ENCODE measurements around the gene ZNF212.
"Not testable (repeated sequence)": the region's sequence is repeated elsewhere in the genome, so short reads cannot be mapped to it uniquely, and the experiment has no call there.

The ZNF212 gene

DNA sequence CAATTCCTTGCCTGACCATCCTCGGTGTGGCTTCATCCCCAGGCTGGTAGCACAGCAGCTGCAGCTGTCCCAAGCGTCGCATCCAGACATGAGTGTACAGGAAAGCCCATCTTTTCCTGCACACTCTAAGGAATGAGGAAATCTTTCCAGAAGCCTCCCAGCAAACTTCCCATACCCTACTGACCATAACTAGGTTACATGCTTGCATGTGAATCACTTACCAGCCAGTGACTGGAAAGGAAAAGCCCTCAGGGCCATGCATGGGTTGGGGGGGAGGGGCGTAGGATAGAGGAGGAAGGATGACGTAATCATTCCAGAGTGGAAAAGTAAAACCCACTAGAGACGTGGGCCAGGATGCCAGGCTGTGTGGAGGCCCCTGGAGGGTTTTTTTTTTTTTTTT is 18.9 kb upstream of the ZNF212 start:
- DNase-seq, result no peak

DNA sequence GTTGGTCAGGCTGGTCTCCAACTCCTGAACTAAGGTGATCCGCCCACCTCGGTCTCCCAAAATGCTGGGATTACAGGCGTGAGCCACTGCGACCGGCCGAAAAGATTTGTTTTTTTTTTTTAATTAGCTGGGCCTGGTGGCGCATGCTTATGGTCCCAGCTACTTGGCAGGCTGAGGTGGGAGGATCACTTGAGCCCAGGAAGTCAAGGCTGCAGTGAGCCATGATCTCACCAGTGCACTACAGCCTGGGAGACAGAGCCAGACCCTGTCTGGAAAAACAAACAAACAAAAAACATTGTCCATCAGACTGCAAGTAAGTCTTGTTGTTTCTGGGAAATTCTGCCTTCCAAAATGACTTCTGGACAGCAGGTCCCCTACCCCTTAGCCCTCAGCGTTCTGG is 16.3 kb upstream of the ZNF212 start:
- no peak for DNase-seq

DNA sequence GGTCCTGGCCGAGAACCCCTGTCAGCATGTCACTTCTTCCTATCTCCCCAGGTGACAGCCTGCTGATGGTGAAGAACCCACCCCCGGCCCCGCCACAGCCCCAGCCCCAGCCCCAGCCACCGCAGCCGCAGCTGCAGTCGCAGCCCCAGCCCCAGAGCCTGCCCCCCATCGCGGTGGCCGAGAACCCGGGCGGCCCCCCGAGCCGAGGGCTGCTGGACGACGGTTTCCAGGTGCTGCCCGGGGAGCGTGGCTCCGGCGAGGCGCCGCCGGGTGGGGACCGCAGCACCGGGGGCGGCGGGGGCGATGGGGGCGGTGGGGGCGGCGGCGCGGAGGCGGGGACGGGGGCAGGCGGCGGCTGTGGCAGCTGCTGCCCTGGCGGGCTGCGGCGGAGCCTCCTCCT is 15.7 kb upstream of the ZNF212 start:
- DNase-seq, result no peak

DNA sequence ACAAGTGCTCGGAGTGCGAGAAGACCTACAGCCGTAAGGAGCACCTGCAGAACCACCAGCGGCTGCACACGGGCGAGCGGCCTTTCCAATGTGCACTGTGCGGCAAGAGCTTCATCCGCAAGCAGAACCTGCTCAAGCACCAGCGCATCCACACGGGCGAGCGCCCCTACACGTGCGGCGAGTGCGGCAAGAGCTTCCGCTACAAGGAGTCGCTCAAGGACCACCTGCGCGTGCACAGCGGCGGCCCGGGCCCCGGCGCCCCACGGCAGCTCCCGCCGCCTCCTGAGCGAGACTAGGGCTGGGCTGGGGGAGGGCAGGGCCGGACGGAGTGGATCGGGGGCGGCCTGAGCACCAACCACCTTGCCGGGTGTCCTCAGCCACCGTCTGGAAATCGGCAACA is 15.1 kb upstream of the ZNF212 start:
- no peak for DNase-seq

DNA sequence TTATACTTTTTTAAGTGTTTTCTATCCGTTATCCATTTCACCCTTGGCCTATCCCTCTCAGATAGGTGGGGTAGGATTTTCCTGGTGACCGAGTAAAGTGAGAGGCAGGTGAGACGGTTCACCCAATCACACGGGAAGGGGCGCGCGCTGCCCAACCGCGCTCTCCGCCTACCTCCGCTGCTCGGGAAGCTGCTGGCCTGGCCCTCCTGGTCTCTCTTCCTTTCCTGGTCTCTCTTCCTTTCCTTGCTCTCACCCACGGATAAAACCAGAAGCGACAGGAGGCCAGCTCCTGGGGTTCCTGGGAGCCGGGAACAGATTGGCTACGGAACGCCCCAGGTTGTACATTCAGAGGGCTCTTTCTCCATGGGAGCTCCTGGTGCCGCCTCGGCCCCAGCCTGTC is 14.3 kb upstream of the ZNF212 start:
- no peak for DNase-seq

DNA sequence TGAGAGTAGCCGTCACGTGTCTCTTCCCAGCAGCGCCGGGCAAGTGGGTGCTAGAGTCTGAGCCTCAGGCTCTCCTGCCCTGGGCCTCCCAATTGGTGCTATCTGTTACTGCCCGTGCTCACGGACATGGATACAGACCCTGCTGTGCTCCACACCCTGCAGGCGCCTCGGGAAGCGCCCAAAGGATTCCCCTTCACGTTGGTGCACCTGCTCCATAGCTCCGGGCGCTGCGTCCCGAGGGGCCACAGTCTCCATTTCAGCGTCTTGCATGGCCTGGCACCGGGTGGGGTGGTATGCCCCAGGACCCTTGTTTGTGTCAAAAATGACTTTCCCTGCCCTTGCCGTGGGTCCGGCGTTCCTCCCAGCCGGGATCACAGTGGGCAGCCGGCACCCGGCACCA is 13.8 kb upstream of the ZNF212 start:
- no peak for DNase-seq

DNA sequence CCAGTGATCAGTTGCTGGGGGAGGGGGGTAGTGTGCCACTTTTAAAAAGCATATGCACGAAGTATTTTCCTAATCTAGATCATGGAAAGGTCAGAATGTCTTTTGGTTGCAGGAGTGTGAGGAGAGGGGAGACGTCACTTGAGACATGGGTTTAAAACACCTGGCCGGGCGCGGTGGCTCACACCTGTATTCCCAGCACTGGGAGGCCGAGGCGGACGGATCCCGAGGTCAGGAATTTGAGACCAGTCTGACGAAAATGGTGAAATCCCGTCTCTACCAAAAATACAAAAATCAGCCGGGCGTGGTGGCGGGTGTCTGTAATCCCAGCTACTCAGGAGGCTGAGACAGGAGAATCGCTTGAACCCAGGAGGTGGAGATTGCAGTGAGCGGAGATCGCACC is 13.1 kb upstream of the ZNF212 start:
- not testable (repeated sequence) for DNase-seq

DNA sequence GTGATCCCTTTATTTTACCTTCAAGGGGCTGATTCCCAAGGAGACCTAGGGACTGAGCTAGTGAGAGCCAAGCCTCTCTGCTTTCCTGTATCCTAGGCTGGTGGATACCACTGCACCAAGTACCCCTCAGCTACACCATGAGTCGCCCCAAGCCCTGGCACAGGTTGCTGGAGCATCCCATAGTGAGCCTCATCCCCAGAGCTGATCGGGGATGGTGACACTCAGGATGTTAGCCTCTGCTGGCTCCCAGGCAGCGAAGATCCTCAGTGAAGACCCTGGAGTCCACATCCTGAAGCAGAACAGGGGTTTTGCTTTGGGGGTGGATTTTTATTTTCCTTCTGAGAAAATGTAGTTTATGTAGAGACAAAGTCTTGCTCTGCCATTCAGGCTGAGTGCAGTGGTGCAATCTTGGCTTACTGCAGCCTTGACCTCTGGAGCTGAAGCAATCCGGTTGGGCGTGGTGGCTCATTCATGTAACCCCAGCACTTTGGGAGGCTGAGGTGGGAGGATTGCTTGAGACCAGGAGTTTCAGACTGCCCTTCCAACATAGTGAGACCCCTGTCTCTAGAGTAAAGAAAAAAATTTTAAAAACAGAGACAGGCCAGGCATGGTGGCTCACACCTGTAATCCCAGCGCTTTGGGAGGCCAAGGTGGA is 12.5 kb upstream of the ZNF212 start:
- DNase-seq, result no peak

DNA sequence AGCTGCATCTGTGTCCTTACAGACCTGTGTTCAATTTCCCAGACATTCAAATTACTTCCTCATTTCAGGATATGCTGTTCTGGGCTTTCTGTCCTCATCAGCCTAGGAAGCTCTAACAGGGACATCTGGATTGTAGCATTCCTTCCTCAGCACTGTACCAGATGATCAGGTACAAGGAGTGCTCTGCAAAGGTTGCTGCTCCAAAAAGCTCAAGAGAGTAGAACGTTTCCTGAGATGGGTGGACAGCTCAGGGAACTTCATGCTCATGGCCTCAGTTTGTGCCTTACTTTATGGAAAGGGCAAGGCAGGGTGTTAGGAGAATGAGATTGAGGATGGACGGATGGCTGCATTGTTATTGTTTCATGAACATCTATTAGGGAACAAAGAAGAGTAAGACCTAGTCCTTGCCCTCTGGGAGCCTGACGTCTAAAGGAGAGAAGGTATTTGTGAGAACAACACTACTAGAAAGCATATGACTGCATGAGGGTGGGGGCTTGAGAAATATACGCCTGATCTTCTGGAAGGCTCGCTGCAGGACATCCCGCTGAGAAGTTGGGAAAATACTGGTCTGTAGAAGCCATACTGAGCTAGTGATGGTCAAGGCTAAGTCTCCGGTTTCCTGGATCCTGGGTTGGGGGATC is 10.5 kb upstream of the ZNF212 start:
- DNase-seq, result no peak

DNA sequence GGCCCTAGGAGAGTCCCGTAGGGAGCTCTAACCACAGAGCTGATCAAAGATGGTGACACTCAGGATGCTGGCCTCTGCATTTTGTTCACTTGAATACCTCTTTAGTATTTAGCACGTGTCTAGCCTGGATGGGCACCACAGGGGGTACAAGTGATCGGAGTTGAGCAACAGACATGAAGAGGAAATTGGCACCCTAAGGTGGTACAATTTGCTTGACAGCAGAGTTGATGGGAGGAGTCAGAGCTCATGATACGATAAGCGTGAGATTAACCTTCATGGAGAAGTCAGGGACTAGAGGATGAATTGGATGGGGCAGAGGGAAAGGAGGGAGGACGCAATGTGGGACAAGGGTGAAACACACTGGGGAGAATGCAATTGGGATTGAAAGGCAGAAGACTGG is 9.9 kb upstream of the ZNF212 start:
- DNase-seq, result no peak

DNA sequence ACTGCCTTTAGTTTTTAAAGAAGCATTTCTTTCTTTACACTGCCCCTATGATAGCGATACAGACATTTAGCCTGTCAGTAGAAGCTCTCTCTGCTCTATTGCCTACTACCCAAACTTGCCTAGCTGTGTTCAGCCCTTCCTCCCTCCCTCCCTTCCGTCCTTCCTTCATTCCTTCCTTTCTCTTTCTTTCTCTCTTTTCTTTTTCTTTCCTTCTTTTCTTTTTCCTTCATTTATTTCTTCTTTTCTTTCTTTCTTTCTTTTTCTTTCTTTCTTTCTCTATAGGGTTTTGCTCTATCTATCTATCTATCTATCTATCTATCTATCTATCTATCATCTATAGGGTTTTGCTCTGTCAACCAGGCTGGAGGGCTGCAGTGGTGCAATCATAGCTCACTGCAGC is 7.1 kb upstream of the ZNF212 start:
- no peak for DNase-seq

DNA sequence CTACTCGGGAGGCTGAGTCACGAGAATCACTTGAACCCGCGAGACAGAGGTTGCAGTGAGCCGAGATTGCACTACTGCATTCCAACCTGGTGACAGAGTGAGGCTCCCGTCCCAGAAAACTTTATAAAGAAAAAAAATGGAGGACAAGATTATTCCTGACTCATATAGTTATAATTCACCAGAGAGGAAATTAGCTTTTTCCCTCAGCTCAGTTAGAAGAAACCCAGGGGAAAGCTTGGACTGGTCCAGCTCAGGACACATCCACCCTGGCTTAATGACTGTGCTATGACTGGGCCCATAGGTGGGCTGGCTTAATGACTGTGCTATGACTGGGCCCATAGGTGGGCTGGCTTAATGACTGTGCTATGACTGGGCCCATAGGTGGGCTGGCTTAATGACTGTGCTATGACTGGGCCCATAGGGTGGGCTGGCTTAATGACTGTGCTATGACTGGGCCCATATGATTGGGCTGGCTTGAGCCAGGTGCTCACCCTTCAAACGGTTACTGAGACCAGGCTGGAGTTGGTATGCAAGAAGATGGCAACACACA is 5.7 kb upstream of the ZNF212 start:
- DNase-seq, result not testable (repeated sequence)

DNA sequence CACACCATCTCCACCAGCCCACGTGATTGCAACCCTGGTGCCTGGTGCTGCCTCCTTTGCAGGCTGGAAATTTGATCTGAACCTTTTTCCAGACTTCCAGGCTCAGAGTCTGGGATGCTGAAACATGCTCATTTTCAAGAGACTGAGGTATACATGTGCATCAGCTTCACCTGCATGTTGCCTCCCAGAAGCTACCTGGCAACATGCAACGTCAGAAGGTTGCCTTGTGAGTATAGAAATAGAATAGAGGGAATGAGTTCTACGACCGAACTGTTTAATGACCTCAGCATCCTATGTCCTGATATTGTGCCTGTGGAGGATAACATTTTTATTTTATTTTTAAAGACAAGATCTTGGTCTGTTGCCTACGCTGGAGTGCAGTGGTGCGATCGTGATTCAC is 1.9 kb upstream of the ZNF212 start:
- no peak for DNase-seq

DNA sequence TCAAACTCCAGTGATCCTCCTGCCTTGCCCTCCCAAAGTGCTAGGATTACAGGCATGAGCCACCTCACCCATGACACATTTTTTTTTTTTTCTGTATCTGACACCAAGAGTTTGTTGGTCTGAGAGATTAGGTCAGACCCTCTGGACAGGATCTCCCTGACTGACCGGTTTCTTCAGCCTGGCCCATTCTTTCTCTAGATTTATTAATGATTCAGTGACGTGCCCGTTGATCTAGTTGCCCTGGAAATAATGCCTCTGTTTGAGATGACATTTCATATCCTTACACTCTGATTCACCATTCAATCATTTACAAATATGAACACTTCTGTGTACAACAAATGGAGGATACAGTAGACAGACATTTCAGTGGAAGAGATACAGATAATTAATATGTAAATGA is 1.4 kb upstream of the ZNF212 start:
- DNase-seq, result no peak

DNA sequence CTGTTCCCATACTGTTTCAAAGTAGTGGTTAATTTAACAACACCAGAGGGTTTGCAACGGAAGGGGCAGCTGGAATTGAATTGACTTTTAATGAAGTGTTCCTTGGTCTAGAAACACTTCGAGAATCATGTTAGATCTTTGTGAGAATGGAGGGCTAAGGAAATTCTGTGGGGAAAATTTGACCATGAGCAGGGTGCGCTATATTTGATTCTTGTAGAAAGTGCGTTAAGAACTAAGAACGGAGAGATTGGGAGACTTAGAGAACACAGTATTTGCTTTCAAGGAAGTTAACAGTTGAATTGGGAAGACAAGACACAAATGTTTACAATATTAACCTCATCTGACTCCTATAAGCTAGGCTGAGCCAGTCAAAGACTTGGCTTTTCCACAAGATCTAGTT is 1.2 kb downstream of the ZNF212 start:
- DNase-seq, result no peak

DNA sequence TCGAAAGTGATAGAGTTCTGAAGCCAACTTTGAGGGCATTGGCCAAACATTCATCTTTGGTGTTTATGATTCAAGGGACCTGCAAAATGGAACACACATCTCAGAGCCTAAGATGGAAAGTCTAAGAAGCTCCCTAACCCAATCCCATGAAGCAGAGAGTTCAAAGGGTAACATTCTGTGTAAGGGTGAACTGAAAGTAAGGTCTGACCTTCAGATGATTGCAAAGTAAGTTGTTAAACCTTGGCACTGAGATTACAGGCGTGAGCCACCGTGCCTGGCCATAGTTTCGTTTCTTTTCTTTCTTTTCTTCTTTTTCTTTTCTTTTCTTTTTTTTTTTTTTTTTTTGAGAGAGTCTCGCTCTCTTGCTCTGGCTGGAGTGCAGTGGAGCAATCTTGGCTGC is 2.2 kb downstream of the ZNF212 start:
- DNase-seq, result no peak

DNA sequence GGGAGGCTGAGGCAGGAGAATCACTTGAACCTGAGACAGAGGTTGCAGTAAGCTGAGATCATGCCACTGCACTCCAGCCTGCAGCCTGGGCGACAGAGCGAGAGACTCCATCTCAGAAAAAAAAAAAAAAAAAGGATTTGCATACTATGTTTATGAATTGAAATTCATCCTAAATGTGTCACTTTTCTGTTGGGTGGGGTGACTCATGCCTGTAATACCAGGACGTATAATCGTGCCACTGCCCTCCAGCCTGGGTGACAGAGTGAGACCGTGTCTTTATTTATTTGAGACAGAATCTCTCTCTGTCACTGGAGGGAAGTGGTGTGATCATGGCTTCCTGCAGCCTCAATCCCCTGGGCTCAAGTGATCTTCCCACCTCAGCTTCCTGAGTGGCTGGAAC is 5.8 kb downstream of the ZNF212 start:
- DNase-seq, result no peak

DNA sequence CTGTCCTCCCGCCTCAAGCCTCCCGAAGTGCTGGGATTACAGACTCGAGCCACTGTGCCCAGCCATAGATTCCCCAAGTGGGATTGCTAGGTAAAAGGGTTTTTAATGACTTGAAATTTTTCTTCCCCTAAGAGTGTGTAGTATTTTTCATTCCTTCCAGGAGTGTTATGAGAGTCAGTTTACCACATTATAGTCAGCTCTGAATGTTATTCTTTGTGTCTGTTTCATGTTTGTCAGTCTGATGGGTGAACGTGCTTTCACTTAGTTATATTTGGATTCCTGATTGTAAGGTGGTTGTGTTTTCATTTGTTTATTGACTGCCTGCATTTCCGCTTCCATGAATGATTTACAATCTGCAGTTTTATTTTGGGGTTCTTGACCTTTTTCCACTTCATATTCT is 6.3 kb downstream of the ZNF212 start:
- no peak for DNase-seq

DNA sequence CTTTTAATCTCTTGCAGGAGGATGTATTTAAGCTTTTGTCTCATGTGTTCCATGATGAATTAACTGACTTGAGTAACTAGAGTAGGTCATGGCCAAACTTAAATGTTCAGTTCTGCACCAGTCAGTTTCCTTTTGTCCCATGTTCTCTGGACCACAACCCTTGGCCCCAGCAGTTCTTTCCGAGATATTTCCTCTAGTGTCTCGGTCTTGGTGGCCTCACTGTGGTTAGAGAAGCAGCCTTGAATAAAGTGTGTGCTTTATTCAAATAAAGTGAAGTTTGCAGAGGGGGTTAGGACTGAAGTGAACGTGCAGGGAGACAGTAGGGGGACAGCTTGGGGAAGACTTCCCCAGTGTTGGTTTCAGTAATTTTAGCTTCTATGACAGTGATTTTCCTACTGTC is 9.3 kb downstream of the ZNF212 start:
- DNase-seq, result no peak

DNA sequence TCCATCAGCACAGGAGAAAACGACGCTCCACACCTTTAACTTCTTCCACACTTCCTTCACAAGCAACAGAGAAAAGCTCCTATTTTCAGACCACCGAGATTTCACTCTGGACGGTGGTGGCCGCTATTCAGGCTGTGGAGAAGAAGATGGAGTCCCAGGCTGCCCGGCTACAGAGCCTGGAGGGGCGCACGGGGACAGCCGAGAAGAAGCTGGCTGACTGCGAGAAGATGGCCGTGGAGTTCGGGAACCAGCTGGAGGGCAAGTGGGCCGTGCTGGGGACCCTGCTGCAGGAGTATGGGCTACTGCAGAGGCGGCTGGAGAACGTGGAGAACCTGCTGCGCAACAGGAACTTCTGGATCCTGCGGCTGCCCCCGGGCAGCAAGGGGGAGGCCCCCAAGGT is 10.7 kb downstream of the ZNF212 start:
- not testable (repeated sequence) for DNase-seq

DNA sequence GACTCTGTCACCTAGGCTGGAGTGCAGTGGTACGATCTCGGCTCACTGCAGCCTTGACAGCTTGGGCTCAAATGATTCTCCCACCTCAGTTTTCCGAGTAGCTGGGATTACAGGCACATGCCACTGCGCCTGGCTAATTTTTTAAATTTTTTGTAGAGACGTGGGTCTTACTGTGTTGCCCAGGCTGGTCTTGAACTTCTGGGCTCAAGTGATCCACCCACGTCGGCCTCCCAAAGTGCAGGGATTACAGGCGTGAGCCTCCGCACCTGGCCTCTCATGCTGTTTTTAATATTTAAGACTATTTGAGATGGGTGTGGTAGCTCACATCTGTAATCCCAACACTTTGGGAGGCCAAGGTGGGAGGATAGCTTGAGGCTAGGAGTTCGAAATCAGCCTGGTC is 12.1 kb downstream of the ZNF212 start:
- not testable (repeated sequence) for DNase-seq

DNA sequence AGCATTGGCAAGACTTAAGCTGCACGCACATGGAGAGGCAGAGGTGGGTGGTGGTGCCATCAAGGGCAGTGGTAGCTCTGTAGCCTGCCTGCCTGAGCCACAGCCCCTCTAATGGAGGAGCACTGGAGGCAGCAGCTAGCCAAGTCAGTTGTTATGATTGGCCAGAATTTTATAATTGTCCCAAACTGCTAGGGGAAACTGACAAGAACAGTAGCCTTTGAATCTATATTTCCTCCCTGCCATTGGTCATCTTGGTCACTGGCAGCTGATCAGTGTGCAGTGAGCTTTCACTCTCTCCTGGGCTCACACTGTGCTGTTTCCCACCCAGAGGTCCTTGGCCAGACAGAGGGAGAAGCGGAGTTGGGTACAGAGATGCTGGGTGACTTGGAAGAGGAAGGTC is 12.9 kb downstream of the ZNF212 start:
- no peak for DNase-seq

DNA sequence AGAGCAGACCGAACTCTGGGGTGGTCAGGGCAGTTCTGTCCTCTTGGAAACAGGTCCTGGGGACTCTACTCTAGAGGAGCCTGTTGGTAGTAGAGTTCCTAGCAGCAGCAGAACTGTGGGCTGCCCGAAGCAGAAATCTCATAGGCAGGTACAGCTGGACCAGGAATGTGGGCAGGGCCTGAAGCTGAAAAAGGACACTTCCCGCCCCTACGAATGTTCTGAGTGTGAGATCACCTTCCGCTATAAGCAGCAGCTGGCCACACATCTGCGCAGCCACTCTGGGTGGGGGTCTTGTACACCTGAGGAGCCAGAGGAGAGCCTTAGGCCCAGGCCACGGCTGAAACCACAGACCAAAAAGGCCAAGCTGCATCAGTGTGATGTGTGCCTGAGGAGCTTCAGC is 14.2 kb downstream of the ZNF212 start:
- DNase-seq, result no peak

DNA sequence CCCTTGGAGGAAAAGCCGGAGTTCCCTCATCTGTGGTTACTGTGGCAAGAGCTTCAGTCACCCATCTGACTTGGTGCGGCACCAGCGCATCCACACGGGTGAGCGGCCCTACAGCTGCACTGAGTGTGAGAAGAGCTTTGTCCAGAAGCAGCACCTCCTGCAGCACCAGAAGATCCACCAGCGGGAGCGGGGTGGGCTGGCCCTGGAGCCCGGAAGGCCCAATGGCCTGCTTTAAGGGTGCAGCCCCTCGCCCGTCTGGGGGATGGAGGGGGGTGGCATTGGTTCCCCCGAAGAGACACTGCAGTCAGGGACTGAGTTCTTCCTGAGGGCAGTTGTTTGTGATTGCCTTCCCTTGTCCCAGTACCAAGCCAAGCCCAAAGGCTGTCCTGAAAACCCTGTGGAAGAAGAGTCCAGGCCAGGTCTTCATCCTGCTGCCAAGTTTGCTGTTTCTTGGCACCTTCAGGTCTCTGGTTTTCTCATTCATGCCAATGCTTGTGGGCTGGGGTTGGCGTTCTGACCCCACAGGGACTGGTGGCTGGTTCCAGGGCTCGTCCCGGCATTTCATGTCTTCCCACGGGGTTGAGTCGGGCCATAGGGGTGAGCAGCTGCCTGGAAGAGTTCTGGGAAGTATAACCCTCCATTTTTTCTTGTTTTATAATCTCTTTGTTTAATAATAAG is 14.9 kb downstream of the ZNF212 start:
- DNase-seq, result no peak

All from activated CD4-positive, alpha-beta T cell treated with anti-CD3 and anti-CD28 coated beads for 4 hours (primary cell).